K562 (cell line): ENCODE measurements around the gene EDRF1. TPM values are rescaled to one million over a fixed set of nuclear protein-coding genes. Genes with fewer than 3 reads are reported as not detected.

Experiments
- ATAC-seq: fragments of 200-7000 bp; cut with Tn5 transposase; 3 replicates; pipeline ENCODE4 v1.9.1; 2020; ENCODE audit warnings: moderate library complexity
- BruUV-seq: library from RNA; stranded (reverse); fragments of 400-500 nt; replicated peaks from 2 replicates; lab custom pipeline; 2021; lab: Mats Ljungman, UMichigan
- CTCF ChIA-PET: fragments of 300-600 bp; formaldehyde crosslinking; extraction: SDS; loops from one replicate; lab custom pipeline; 2021; ENCODE audit warnings: low intra/inter-chr PET ratio; lab: Yijun Ruan, JAX
- POLR2A ChIA-PET: fragments of 300-600, 350-650 bp; sonication (Branson Sonifier 250); formaldehyde crosslinking; extraction: SDS; loops from one replicate; lab custom pipeline; 2021; ENCODE audit warnings: antibody characterized with exemption, inconsistent platforms; lab: Yijun Ruan, JAX
- DNase-seq, 4 experiments: peaks; one replicate each; pipeline versions ENCODE4 v3.0.0 to v3.0.0-alpha.2; 2011 to 2018; ENCODE audit warnings: low spot score in 3 of 4, mixed read lengths in 3 of 4; ENCODE audit errors: extremely low read depth in 1 of 4
- FAIRE-seq: peaks from 2 replicates; lab custom pipeline; 2011; peaks lifted over from hg19 to GRCh38; lab: Jason Lieb, UNC
- H2AFZ ChIP-seq: 2 replicates; pipeline ENCODE4 v1.6.0; 2011; ENCODE audit warnings: low read depth, low read length, control low read depth, inconsistent platforms
- H3K27ac ChIP-seq: fragments of 200-600 bp; 3 replicates; pipeline ENCODE4 v1.8.0; 2011; ENCODE audit warnings: low read depth, mild to moderate bottlenecking, control low read depth, inconsistent platforms, low read length, moderate library complexity, mixed read lengths; ENCODE audit errors: extremely low read depth
- H3K27me3 ChIP-seq, 2 experiments: fragments of 300-600 bp in 1 of 2; 2 replicates in 1 of 2; 3 replicates in 1 of 2; pipeline versions ENCODE4 v1.6.0 to v1.8.0; 2011; ENCODE audit warnings: inconsistent platforms in 2 of 2, low read length in 2 of 2, mild to moderate bottlenecking in 1 of 2, mixed read lengths in 1 of 2, moderate library complexity in 1 of 2; ENCODE audit not compliant: control insufficient read depth in 2 of 2, insufficient read depth in 2 of 2
- H3K36me3 ChIP-seq: fragments of 300-600 bp; 3 replicates; pipeline ENCODE4 v1.8.0; 2011; ENCODE audit warnings: mild to moderate bottlenecking, low read length, inconsistent platforms; ENCODE audit not compliant: control insufficient read depth, insufficient read depth
- H3K4me1 ChIP-seq, 2 experiments: fragments of 200-600 bp in 1 of 2; replicated peaks in 1 of 2; 2 replicates in 1 of 2; 3 replicates in 1 of 2; pipeline versions ENCODE4 v1.5.1 to v1.8.0; 2011; ENCODE audit warnings: inconsistent platforms in 2 of 2, low read length in 2 of 2, mild to moderate bottlenecking in 1 of 2, mixed read lengths in 1 of 2, moderate library complexity in 1 of 2; ENCODE audit not compliant: control insufficient read depth in 2 of 2, insufficient read depth in 2 of 2
- H3K4me2 ChIP-seq: 2 replicates; pipeline ENCODE4 v1.6.1; 2011; ENCODE audit warnings: low read length, control low read depth, inconsistent platforms, mixed read lengths; ENCODE audit not compliant: insufficient read depth
- H3K4me3 ChIP-seq: fragments of 200-600 bp; sonication (generic), shearing (Covaris generic); 2 replicates; pipeline ENCODE4 v1.5.1; 2016; ENCODE audit warnings: control low read depth, inconsistent platforms
- H3K79me2 ChIP-seq: fragments of 200-600 bp; 3 replicates; pipeline ENCODE4 v1.8.0; 2011; ENCODE audit warnings: low read length, inconsistent platforms; ENCODE audit not compliant: control insufficient read depth, insufficient read depth
- H3K9ac ChIP-seq, 2 experiments: 2 replicates each; pipeline versions ENCODE4 v1.6.0 to v1.6.1; 2011; ENCODE audit warnings: low read depth in 2 of 2, low read length in 2 of 2, control low read depth in 1 of 2, inconsistent platforms in 1 of 2, mild to moderate bottlenecking in 1 of 2, mixed read lengths in 1 of 2; ENCODE audit not compliant: insufficient read depth in 1 of 2
- H3K9me1 ChIP-seq: one replicate; pipeline ENCODE4 v1.6.0; 2011; ENCODE audit warnings: inconsistent platforms, mild to moderate bottlenecking, low read length, moderate library complexity; ENCODE audit not compliant: control insufficient read depth, insufficient read depth
- H3K9me3 ChIP-seq: replicated peaks from 2 replicates; pipeline ENCODE4 v1.5.1; 2011; ENCODE audit warnings: low read depth, low read length, inconsistent platforms; ENCODE audit not compliant: control insufficient read depth, insufficient read depth
- H4K20me1 ChIP-seq: replicated peaks from 2 replicates; pipeline ENCODE4 v1.6.1; 2011; ENCODE audit warnings: low read length, inconsistent platforms, mixed read lengths; ENCODE audit not compliant: control insufficient read depth, insufficient read depth
- ARID2 ChIP-seq: fragments of 450-650 bp; IDR thresholded peaks from 2 replicates; pipeline ENCODE4 v1.6.1; 2017; ENCODE audit warnings: antibody characterized with exemption, mild to moderate bottlenecking
- EP400 ChIP-seq: fragments of 450-650 bp; IDR thresholded peaks from 2 replicates; pipeline ENCODE4 v1.6.1; 2017; ENCODE audit warnings: antibody characterized with exemption, mild to moderate bottlenecking, moderate library complexity
- FOXP1 ChIP-seq: sonication (generic); formaldehyde crosslinking; IDR thresholded peaks from 2 replicates; pipeline ENCODE4 v1.8.0; 2022; ENCODE audit warnings: mild to moderate bottlenecking, missing genetic modification reagents
- GATAD2B ChIP-seq: fragments of 450-650 bp; IDR thresholded peaks from 2 replicates; pipeline ENCODE4 v1.6.1; 2017; ENCODE audit warnings: mild to moderate bottlenecking, borderline replicate concordance
- NCOR1 ChIP-seq: fragments of 450-650 bp; IDR thresholded peaks from 2 replicates; pipeline ENCODE4 v1.6.1; 2016; ENCODE audit warnings: mild to moderate bottlenecking, moderate library complexity
- NFIC ChIP-seq: fragments of 450-650 bp; IDR thresholded peaks from 2 replicates; pipeline ENCODE4 v1.6.1; 2017; ENCODE audit warnings: mild to moderate bottlenecking, inconsistent platforms
- RFX5 ChIP-seq: IDR thresholded peaks from 2 replicates; pipeline ENCODE4 v1.6.1; 2011; ENCODE audit warnings: low read depth, mild to moderate bottlenecking, improper control_type of control experiment, low read length
- TCF3 ChIP-seq: sonication (generic); formaldehyde crosslinking; IDR thresholded peaks from 2 replicates; pipeline ENCODE4 v1.4.0; 2020; ENCODE audit warnings: mild to moderate bottlenecking, missing genetic modification reagents
- TRIM24 ChIP-seq, 2 experiments: fragments of 450-650 bp; IDR thresholded peaks; 2 replicates each; pipeline ENCODE4 v1.6.1; 2016
- ZKSCAN8 ChIP-seq: fragments of 200-800 bp; sonication (Bioruptor generic); IDR thresholded peaks from 2 replicates; pipeline ENCODE4 v1.6.1; 2016; ENCODE audit warnings: missing genetic modification characterization, missing compliant biosample characterization
- ZNF316 ChIP-seq: fragments of 450-650 bp; IDR thresholded peaks from 2 replicates; pipeline ENCODE4 v1.6.1; 2016
- WGBS: fragments of 100-300 bp; shearing (Covaris generic); methylation state at CpG from one replicate; pipeline ENCODE4 v1.1.6; 2016; ENCODE audit warnings: low coverage, mixed read lengths; ENCODE audit not compliant: insufficient coverage; ENCODE audit errors: missing lambda C conversion rate; 5-methylcytosine and 5-hydroxymethylcytosine counted together
- in situ Hi-C: fragments of 300-500 bp; cut with MboI; formaldehyde crosslinking; loops from 4 replicates; pipeline ENCODE4 v1.15.0; 2018; ENCODE audit warnings: inconsistent platforms, mixed read lengths
- intact Hi-C: fragments of 100-400 bp; cut with micrococcal nuclease; formaldehyde crosslinking; loops from 2 replicates; pipeline ENCODE4 v1.14.2; 2022
- polyA plus RNA-seq, 8 experiments: library from polyadenylated mRNA; depleted of rRNA in 4 of 8; stranded (reverse) in 5 of 8; unstranded in 3 of 8; fragments of >200 nt; fragmentation: Nextera tagmentation in 2 of 8; fragmentation: Illumina TruSeq in 1 of 8; extraction: Ambion mirVana in 2 of 8; extraction: Trizol in 1 of 8; gene quantifications; 2 replicates each; pipeline versions ENCODE4 v1.2.1 to v1.2.3, GENCODE V29; 2011 to 2014; ENCODE audit warnings: inconsistent platforms in 1 of 8, missing spikeins in 1 of 8
- total RNA-seq, 7 experiments: library from RNA; depleted of rRNA in 6 of 7; stranded (reverse); fragments of >200 nt in 6 of 7; fragmentation: Illumina TruSeq in 2 of 7; extraction: Trizol in 2 of 7; gene quantifications; 2 replicates each; pipeline versions ENCODE4 v1.2.1 to v1.2.3, GENCODE V29; 2011 to 2021; ENCODE audit warnings: low replicate concordance in 1 of 7
- TF ChIP-seq, protein P1 (sequence below): fragments of 250-450 bp; sonication (Bioruptor Pico); IDR thresholded peaks from 2 replicates; pipeline ENCODE4 v1.5.0; 2021; ENCODE audit warnings: mild to moderate bottlenecking, moderate library complexity

The EDRF1 gene
- total and polyA plus RNA-seq, 9 of the 15 experiments (the other 6 are each of a cell fraction or from before 2014, with no cell fraction given) = 7.6 to 26.0 (median 18.6) TPM

DNA sequence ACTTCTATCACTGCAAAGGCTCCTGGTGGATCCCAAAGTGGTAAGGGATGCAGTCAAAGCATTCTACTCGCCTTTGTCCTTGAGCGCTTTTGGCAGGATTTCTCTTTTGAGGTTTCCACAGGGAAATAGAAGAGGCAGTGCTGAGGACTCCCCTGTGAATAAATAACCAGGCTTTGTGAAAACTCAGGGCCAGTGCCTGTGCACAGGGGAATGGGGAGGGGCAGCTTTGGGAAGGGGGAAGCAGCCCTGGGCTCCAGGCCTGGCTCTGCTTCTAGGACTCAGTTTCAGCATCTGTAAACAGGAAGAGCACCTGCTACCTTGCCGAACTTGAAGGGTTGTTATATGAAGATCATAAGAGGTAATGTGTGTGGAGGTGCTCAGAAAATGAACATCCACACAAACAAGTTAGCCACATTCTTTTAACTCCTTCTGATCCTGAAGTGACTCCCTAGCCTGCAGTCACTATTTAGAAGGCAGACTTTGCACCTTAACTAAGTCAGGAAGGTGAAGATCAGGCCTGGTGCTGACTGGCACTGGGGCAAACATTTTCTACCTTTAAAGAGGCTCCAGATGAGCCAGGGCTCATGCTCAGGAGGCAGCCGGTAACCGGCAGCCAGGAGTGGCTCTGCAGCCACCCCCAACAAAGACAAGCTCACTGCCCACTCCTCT lies 78.6 kb downstream of the EDRF1 start:
- peaks cover 0 to 4% of the 10 kb centered on the region in 2 experiments; a peak in 2 of 5 replicates for H3K4me1 ChIP-seq
- DNase-seq = no peak
- no peak overlapping the region for H3K4me2 ChIP-seq
- H3K27me3 ChIP-seq = no peaks in the 10 kb centered on the region
- WGBS = 47% methylated on average over 5 of the region's 5 CpGs
- intact Hi-C loops (no loop called here), in situ Hi-C loops (no loop called here)
- FAIRE-seq = no peak
- no peak overlapping the region for H3K9ac ChIP-seq
- no peaks in the 10 kb centered on the region for H3K9me1 ChIP-seq
- POLR2A ChIA-PET = interaction anchor here (0.5 to 0.8 kb wide), 2 partner anchors 9 kb away, joined by 3 read pairs; no protein-coding TSS in a partner anchor
- CTCF ChIA-PET = no interaction called here
- H3K79me2 ChIP-seq = no peaks in the 10 kb centered on the region
- H3K4me3 ChIP-seq = no peak overlapping the region
- no peak overlapping the region for H3K27ac ChIP-seq
- no peak for TF ChIP-seq ZNF316
- no peaks in the 10 kb centered on the region for H3K9me3 ChIP-seq
- no peak overlapping the region for H2AFZ ChIP-seq
- BruUV-seq = no TSS peak
- ATAC-seq = no peak
- peaks cover 25% of the 10 kb centered on the region; the same call in 2 of the 3 replicates for H3K36me3 ChIP-seq
- H4K20me1 ChIP-seq = no peaks in the 10 kb centered on the region; the same call in 1 of the 2 replicates

DNA sequence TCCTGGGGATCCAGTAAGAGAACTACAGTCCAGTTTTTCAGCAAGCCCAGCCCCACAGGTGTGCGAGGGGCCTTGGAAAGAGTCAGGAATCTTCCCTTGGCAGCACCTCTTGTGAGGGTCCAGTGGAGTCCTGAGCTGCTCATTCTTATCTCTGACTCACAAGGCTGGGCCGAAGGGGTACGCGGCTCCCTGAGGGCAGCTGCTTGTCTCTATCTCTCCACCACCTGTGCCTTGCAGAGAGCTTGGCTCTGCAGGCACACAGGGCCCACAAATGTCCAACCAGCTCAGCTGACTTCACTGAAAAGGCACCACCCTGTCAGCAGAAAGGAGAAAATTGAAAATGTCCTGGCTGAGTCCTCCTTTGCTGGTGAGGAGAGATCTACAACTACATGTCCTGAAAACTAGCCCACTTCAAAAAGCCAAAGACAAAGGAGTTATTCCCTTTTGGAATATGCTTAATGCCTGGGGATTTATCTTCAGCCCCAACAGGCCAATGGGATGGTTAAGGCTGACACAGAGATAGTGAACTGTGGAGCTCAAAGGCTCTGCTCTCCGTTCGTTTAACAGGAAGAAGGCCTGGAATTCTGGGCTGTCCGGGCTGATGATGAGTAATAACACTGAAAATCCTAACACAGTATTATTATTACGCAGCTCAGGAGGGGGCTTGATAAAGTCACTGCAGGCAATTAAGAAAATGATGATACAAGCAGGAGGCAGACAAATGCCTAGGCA lies 80.1 kb downstream of the EDRF1 start:
- peak; percentile 66 for FAIRE-seq
- no peak for TF ChIP-seq ZKSCAN8 (CRISPR knock-in tag)
- peak; percentile 42; the same call in 1 of the 2 replicates for TF ChIP-seq NCOR1
- TF ChIP-seq, protein P1, sequence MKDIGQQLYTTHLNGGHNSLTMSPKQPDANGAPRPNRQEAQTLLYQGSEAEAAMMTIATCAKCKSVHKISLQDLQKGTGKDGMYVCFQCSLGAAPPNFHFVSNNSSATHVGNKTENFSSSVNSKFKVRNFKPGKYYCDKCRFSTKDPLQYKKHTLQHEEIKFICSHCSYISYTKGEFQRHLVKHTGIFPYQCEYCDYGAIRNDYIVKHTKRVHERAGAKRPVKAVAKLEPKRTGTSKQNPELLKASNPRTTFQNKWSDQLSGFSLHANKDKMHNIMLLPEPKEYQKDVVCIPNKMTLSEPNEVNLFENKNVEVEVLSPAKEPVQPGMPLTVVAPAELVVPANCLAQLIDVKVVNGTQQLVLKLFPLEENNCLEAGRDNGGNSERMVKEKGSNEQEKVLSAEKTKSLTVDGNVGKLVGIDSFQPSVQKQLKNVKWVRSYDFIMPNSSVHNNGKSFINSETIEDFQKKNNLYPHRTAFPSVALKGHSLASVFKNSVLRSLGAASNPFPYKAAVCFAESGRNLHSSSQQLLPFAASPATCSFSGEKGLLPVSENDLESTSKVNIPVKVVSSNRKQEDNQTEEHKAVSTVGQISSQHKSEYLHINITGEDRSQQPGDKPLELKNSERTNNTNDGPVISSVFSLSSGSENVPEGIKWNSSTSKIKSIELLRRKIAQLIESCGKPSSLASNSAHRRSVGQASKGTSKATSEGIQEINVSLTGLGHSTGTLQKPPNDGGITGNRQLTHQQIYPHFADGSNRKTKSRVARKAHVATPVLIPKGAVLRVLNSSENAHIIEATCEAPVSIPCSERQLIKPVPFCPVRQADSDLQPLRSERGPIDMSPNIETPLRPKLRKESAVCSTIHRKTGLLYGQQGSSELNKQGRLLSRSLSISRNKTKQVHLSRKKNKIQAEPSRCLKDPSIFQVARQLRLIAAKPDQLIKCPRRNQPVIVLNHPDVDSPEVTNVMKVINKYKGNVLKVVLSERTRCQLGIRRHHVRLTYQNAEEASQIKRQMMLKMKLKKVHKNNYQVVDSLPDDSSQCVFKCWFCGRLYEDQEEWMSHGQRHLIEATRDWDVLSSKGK (CRISPR knock-in tag) = no peak
- no peak for TF ChIP-seq RFX5
- TF ChIP-seq TCF3 (CRISPR knock-in tag) = peak; percentile 45; the same call in 1 of the 2 replicates
- peak; percentile 10; the same call in 1 of the 2 replicates for TF ChIP-seq NFIC
- no peak for TF ChIP-seq ARID2
- no peak for TF ChIP-seq FOXP1 (CRISPR knock-in tag)
- no peak for TF ChIP-seq EP400
- peak in 1 of 2 experiments; percentile 20; a peak in 1 of 4 replicates for TF ChIP-seq TRIM24 (IDR thresholded peaks at IDR 0.05)
- no peak for TF ChIP-seq GATAD2B

More for the DNA sequence above, 80.1 kb downstream of the EDRF1 start:
- H3K27ac ChIP-seq = no peak overlapping the region; the same call in 2 of the 3 replicates
- ChIA-PET POLR2A (interaction anchor here (2.5 kb wide), 1 partner anchor 11 kb away, joined by 9 read pairs; no protein-coding TSS in a partner anchor), CTCF (no interaction called here)
- in situ Hi-C loops (no loop called here), intact Hi-C loops (no loop called here)
- no TSS peak for BruUV-seq
- peaks cover 21% of the 10 kb centered on the region; the same call in 2 of the 3 replicates for H3K36me3 ChIP-seq
- ATAC-seq (peak; percentile 69), DNase-seq (peak; percentile 15 to 54 (median 27))
- H3K4me1 ChIP-seq = peaks cover 0 to 4% of the 10 kb centered on the region in 2 experiments; a peak in 2 of 5 replicates
- H3K79me2 ChIP-seq = no peaks in the 10 kb centered on the region
- H2AFZ ChIP-seq = no peak overlapping the region
- H3K4me3 ChIP-seq = no peak overlapping the region
- no peak overlapping the region for H3K4me2 ChIP-seq
- no peaks in the 10 kb centered on the region for H3K27me3 ChIP-seq
- no peaks in the 10 kb centered on the region for H3K9me1 ChIP-seq
- no peaks in the 10 kb centered on the region; the same call in 1 of the 2 replicates for H4K20me1 ChIP-seq
- no peak overlapping the region for H3K9ac ChIP-seq
- 48% methylated on average over 8 of the region's 8 CpGs for WGBS
- H3K9me3 ChIP-seq = no peaks in the 10 kb centered on the region
